ENCODE data around the gene ZNF839.

ZNF839 gene

GRCh38 chr14:102352213-102352612 is 32.7 kb downstream of the ZNF839 start:
- ChIA-PET CTCF (no interaction called here), POLR2A (interaction anchor here (0.6 to 1.4 kb wide), 2 partner anchors 10 to 381 kb away, joined by 3 to 4 read pairs; partner anchors contain the start of genes CINP and TECPR2)
- no peak overlapping the region for H3K4me3 ChIP-seq (ENCODE audit: low read depth, low read length)
- no peak overlapping the region for H3K27ac ChIP-seq (ENCODE audit: extremely low read depth, low read depth, low read length)
- H3K9me3 ChIP-seq (ENCODE audit: control insufficient read depth, insufficient read depth, low read depth, low read length) = no peaks in the 10 kb centered on the region
- TF ChIP-seq ZNF266 (tag by site-specific recombination; IDR thresholded peaks at IDR 0.05; ENCODE audit: low read depth) (no peak), ZBTB11 (tag by site-specific recombination; conservative IDR thresholded peaks at IDR 0.05; ENCODE audit: low read depth) (no peak), SP7 (tag by site-specific recombination; IDR thresholded peaks at IDR 0.05) (no peak), PRDM1 (tag by site-specific recombination; IDR thresholded peaks at IDR 0.05) (no peak), GLIS1 (tag by site-specific recombination; IDR thresholded peaks at IDR 0.05) (no peak), ZSCAN23 (tag by site-specific recombination; IDR thresholded peaks at IDR 0.05) (no peak)
- peaks cover 40 to 77% of the 10 kb centered on the region in 2 experiments; a peak in 2 of 3 replicates for H3K36me3 ChIP-seq (ENCODE audit: control insufficient read depth in 2 of 2, insufficient read depth in 1 of 2, low read length in 2 of 2)
- H3K4me1 ChIP-seq (ENCODE audit: control insufficient read depth, insufficient read depth, low read length) = no peaks in the 10 kb centered on the region

DNA sequence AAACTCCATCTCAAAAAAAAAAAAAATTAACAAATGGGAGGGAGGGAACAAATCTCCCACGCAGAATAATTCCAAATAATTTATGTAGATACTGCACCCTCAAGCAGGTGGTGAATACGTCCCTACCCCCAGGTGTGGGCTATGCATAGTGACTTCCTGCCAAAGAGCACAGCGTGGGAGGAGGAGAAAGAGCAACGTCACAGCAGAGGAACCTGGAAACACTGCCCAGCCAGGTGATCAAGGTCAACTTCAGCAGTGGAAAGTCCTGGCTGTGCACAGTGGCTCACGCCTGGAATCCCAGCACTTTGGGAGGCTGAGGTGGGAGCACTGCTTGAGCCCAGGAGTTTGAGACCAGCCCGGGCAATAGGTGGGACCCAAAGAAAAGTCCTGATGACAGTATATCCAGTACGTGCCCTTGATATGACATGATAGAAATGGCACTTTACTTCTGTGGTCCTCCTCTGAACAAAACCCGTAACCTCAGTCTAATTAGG is 33.6 kb downstream of the ZNF839 start:
- no peaks in the 10 kb centered on the region for H3K9me3 ChIP-seq (ENCODE audit: control insufficient read depth, insufficient read depth, low read depth, low read length)
- no peak overlapping the region for H3K4me3 ChIP-seq (ENCODE audit: low read depth, low read length)
- CTCF ChIA-PET = no interaction called here
- H3K4me1 ChIP-seq (ENCODE audit: control insufficient read depth, insufficient read depth, low read length) = no peaks in the 10 kb centered on the region
- peaks cover 44 to 79% of the 10 kb centered on the region in 2 experiments for H3K36me3 ChIP-seq (ENCODE audit: control insufficient read depth in 2 of 2, insufficient read depth in 1 of 2, low read length in 2 of 2)
- no peak overlapping the region for H3K27ac ChIP-seq (ENCODE audit: extremely low read depth, low read depth, low read length)
- POLR2A ChIA-PET = no interaction called here
- TF ChIP-seq, protein P1, sequence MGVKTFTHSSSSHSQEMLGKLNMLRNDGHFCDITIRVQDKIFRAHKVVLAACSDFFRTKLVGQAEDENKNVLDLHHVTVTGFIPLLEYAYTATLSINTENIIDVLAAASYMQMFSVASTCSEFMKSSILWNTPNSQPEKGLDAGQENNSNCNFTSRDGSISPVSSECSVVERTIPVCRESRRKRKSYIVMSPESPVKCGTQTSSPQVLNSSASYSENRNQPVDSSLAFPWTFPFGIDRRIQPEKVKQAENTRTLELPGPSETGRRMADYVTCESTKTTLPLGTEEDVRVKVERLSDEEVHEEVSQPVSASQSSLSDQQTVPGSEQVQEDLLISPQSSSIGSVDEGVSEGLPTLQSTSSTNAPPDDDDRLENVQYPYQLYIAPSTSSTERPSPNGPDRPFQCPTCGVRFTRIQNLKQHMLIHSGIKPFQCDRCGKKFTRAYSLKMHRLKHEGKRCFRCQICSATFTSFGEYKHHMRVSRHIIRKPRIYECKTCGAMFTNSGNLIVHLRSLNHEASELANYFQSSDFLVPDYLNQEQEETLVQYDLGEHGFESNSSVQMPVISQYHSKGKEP (tag by site-specific recombination; IDR thresholded peaks at IDR 0.05) = no peak
- TF ChIP-seq ZNF133 (tag by site-specific recombination; IDR thresholded peaks at IDR 0.05) (no peak), ZNF596 (tag by site-specific recombination; IDR thresholded peaks at IDR 0.05) (no peak), ZNF37A (tag by site-specific recombination; IDR thresholded peaks at IDR 0.05) (no peak), ZNF530 (tag by site-specific recombination; IDR thresholded peaks at IDR 0.05; ENCODE audit: low read depth) (no peak), ZNF776 (tag by site-specific recombination; IDR thresholded peaks at IDR 0.05; ENCODE audit: borderline replicate concordance) (no peak), KLF7 (tag by site-specific recombination; IDR thresholded peaks at IDR 0.05; ENCODE audit: borderline replicate concordance) (no peak), ZNF664 (tag by site-specific recombination; IDR thresholded peaks at IDR 0.05) (no peak), ZNF561 (tag by site-specific recombination; IDR thresholded peaks at IDR 0.05; ENCODE audit: borderline replicate concordance) (no peak), ZNF624 (tag by site-specific recombination; IDR thresholded peaks at IDR 0.05) (no peak), ZNF221 (tag by site-specific recombination; IDR thresholded peaks at IDR 0.05; ENCODE audit: borderline replicate concordance) (no peak), ZNF169 (tag by site-specific recombination; IDR thresholded peaks at IDR 0.05) (no peak), ZIC2 (tag by site-specific recombination; IDR thresholded peaks at IDR 0.05) (no peak), ZBTB17 (tag by site-specific recombination; IDR thresholded peaks at IDR 0.05) (no peak), ZNF501 (tag by site-specific recombination; IDR thresholded peaks at IDR 0.05) (no peak)
- TF ChIP-seq, protein P2, sequence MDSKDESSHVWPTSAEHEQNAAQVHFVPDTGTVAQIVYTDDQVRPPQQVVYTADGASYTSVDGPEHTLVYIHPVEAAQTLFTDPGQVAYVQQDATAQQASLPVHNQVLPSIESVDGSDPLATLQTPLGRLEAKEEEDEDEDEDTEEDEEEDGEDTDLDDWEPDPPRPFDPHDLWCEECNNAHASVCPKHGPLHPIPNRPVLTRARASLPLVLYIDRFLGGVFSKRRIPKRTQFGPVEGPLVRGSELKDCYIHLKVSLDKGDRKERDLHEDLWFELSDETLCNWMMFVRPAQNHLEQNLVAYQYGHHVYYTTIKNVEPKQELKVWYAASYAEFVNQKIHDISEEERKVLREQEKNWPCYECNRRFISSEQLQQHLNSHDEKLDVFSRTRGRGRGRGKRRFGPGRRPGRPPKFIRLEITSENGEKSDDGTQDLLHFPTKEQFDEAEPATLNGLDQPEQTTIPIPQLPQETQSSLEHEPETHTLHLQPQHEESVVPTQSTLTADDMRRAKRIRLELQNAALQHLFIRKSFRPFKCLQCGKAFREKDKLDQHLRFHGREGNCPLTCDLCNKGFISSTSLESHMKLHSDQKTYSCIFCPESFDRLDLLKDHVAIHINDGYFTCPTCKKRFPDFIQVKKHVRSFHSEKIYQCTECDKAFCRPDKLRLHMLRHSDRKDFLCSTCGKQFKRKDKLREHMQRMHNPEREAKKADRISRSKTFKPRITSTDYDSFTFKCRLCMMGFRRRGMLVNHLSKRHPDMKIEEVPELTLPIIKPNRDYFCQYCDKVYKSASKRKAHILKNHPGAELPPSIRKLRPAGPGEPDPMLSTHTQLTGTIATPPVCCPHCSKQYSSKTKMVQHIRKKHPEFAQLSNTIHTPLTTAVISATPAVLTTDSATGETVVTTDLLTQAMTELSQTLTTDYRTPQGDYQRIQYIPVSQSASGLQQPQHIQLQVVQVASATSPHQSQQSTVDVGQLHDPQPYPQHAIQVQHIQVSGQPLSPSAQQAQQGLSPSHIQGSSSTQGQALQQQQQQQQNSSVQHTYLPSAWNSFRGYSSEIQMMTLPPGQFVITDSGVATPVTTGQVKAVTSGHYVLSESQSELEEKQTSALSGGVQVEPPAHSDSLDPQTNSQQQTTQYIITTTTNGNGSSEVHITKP (tag by site-specific recombination; IDR thresholded peaks at IDR 0.05) = no peak
- TF ChIP-seq, protein P3, sequence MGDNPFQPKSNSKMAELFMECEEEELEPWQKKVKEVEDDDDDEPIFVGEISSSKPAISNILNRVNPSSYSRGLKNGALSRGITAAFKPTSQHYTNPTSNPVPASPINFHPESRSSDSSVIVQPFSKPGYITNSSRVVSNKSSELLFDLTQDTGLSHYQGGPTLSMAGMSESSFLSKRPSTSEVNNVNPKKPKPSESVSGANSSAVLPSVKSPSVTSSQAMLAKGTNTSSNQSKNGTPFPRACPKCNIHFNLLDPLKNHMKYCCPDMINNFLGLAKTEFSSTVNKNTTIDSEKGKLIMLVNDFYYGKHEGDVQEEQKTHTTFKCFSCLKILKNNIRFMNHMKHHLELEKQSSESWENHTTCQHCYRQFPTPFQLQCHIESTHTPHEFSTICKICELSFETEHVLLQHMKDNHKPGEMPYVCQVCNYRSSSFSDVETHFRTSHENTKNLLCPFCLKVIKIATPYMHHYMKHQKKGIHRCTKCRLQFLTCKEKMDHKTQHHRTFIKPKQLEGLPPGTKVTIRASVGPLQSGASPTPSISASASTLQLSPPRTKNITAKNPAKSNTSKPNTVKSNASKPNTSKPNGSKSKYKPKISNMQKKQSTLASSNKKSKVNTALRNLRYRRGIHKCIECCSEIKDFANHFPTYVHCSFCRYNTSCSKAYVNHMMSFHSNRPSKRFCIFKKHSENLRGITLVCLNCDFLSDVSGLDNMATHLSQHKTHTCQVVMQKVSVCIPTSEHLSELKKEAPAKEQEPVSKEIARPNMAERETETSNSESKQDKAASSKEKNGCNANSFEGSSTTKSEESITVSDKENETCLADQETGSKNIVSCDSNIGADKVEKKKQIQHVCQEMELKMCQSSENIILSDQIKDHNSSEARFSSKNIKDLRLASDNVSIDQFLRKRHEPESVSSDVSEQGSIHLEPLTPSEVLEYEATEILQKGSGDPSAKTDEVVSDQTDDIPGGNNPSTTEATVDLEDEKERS (tag by site-specific recombination; IDR thresholded peaks at IDR 0.05) = no peak
